NCI-H2107 (cell line): ENCODE results near the gene PSMD13.
"Not testable (repeated sequence)": the region's sequence is repeated elsewhere in the genome, so short reads cannot be mapped to it uniquely, and the experiment has no call there.

ENCODE experiments used
- DNase-seq: peaks from one replicate; lab custom pipeline; 2025; lab: John Stamatoyannopoulos, UW

The PSMD13 gene

GRCh38 chr11:250274-250673 is 13.5 kb downstream of the PSMD13 start:
- DNase-seq, result no peak

- peak; percentile 25 for DNase-seq
These were observed 14.0 kb downstream of the PSMD13 start for GRCh38 chr11:250740-251299.

GRCh38 chr11:251550-251949 is 14.8 kb downstream of the PSMD13 start:
- DNase-seq, result no peak

GRCh38 chr11:252666-253065 is 15.9 kb downstream of the PSMD13 start:
- DNase-seq, result no peak

GRCh38 chr11:253160-253885 is 16.5 kb downstream of the PSMD13 start:
- no peak for DNase-seq

- no peak for DNase-seq
These were observed 17.1 kb downstream of the PSMD13 start for GRCh38 chr11:253886-254270.

- no peak for DNase-seq
These were observed 18.4 kb downstream of the PSMD13 start for GRCh38 chr11:255176-255575.

- no peak for DNase-seq
These were observed 19.0 kb downstream of the PSMD13 start for GRCh38 chr11:255816-256215.

GRCh38 chr11:256952-257737 is 20.4 kb downstream of the PSMD13 start:
- DNase-seq, result no peak

GRCh38 chr11:257766-258493 is 21.2 kb downstream of the PSMD13 start:
- DNase-seq, result no peak

- no peak for DNase-seq
These were observed 22.6 kb downstream of the PSMD13 start for GRCh38 chr11:259413-259812.

GRCh38 chr11:261624-262023 is 24.8 kb downstream of the PSMD13 start:
- DNase-seq, result no peak

- no peak for DNase-seq
These were observed 30.1 kb downstream of the PSMD13 start for GRCh38 chr11:266676-267439.

GRCh38 chr11:267491-267994 is 30.8 kb downstream of the PSMD13 start:
- no peak for DNase-seq

- DNase-seq, result not testable (repeated sequence)
These were observed 32.0 kb downstream of the PSMD13 start for GRCh38 chr11:268716-269145.

GRCh38 chr11:269146-269890 is 32.5 kb downstream of the PSMD13 start:
- no peak for DNase-seq

GRCh38 chr11:270451-271318 is 33.9 kb downstream of the PSMD13 start:
- no peak for DNase-seq

GRCh38 chr11:271319-271715 is 34.5 kb downstream of the PSMD13 start:
- no peak for DNase-seq

GRCh38 chr11:272195-272930 is 35.6 kb downstream of the PSMD13 start:
- DNase-seq, result no peak
